Lower lobe of right lung (tissue), 2 donors: ENCODE data around the gene PTPRU. TPM values are rescaled to one million over a fixed set of nuclear protein-coding genes. Genes with fewer than 3 reads are reported as not detected.

ENCODE experiments used
- ATAC-seq, 2 donors: fragments of 200-7000 bp; cut with Tn5 transposase; one replicate each; pipeline ENCODE4 v1.9.1; 2020 to 2022; ENCODE audit warnings: mild to moderate bottlenecking in 2 of 2, moderate library complexity in 2 of 2
- DNase-seq: peaks from one replicate; pipeline ENCODE4 v3.0.0-alpha.2; 2020
- H3K27ac ChIP-seq: fragments of 200-600 bp; one replicate; pipeline ENCODE4 v1.8.0; 2022
- H3K27me3 ChIP-seq: fragments of 200-600 bp; one replicate; pipeline ENCODE4 v1.8.0; 2022; ENCODE audit warnings: low read depth
- H3K36me3 ChIP-seq: fragments of 200-600 bp; one replicate; pipeline ENCODE4 v1.8.0; 2022; ENCODE audit warnings: mild to moderate bottlenecking
- H3K4me1 ChIP-seq: fragments of 200-600 bp; one replicate; pipeline ENCODE4 v1.8.0; 2022
- H3K4me3 ChIP-seq: fragments of 200-600 bp; one replicate; pipeline ENCODE4 v1.8.0; 2022; ENCODE audit warnings: mild to moderate bottlenecking
- H3K9me3 ChIP-seq: fragments of 200-600 bp; one replicate; pipeline ENCODE4 v1.8.0; 2022
- CTCF ChIP-seq: fragments of 200-600 bp; IDR thresholded peaks from one replicate; pipeline ENCODE4 v1.8.0; 2022; ENCODE audit warnings: antibody characterized with exemption, mild to moderate bottlenecking
- intact Hi-C: fragments of 100-400 bp; cut with DNase I; formaldehyde crosslinking; loops from one replicate; pipeline ENCODE4 v1.11.0; 2022
- total RNA-seq: library from RNA; stranded (reverse); fragmentation: NEBNext Ultra II Directional; extraction: Animal tissue kit (Norgen Biotek cat#: 25700); gene quantifications from one replicate; pipeline ENCODE4 v1.2.1, GENCODE V29; 2021
- donor health status: DM: no; HTN: yes; CAD: no; lungs with severe emphysema.

PTPRU gene
- total RNA-seq, 1 donor from 2014 or later, result 35.1 TPM

GRCh38 chr1:29322147-29322694 lies 85.9 kb downstream of the PTPRU start:
- no peak for TF ChIP-seq CTCF
- no peaks in the 10 kb centered on the region for H3K4me1 ChIP-seq
- no peak overlapping the region for H3K4me3 ChIP-seq
- H3K27me3 ChIP-seq, result no peaks in the 10 kb centered on the region
- ATAC-seq (no peak), DNase-seq (no peak)
- no peaks in the 10 kb centered on the region for H3K9me3 ChIP-seq
- H3K27ac ChIP-seq, result no peak overlapping the region
- peaks cover 32% of the 10 kb centered on the region for H3K36me3 ChIP-seq
- intact Hi-C loops, result no loop called here

- H3K36me3 ChIP-seq, result peaks cover 26% of the 10 kb centered on the region
- H3K4me3 ChIP-seq, result no peak overlapping the region
- TF ChIP-seq CTCF, result no peak
- no peak for DNase-seq
- no peak overlapping the region for H3K27ac ChIP-seq
- no peak for ATAC-seq
- no peaks in the 10 kb centered on the region for H3K9me3 ChIP-seq
- intact Hi-C loops, result no loop called here
- H3K27me3 ChIP-seq, result no peaks in the 10 kb centered on the region
- no peaks in the 10 kb centered on the region for H3K4me1 ChIP-seq
Measured at GRCh38 chr1:29322861-29323585, 86.7 kb downstream of the PTPRU start.

DNA sequence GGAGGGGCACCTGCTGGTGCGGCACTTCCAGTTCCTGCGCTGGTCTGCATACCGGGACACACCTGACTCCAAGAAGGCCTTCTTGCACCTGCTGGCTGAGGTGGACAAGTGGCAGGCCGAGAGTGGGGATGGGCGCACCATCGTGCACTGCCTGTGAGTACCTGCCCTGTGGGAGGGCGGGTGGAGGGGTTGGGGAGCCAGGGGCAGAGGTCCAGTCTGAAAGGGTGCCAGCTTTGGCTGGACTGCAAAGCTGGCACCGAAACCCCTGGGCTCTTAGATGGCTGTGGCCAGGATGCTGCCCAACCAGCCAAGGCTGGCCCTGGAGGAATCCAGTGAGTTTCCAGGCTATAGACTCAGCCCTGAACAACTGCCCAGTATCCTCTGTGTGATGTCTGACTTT lies 87.3 kb downstream of the PTPRU start:
- H3K9me3 ChIP-seq, result no peaks in the 10 kb centered on the region
- no peaks in the 10 kb centered on the region for H3K4me1 ChIP-seq
- peaks cover 23% of the 10 kb centered on the region for H3K36me3 ChIP-seq
- no peaks in the 10 kb centered on the region for H3K27me3 ChIP-seq
- TF ChIP-seq CTCF, result no peak
- ATAC-seq, result no peak
- H3K27ac ChIP-seq, result no peak overlapping the region
- intact Hi-C loops, result no loop called here
- no peak for DNase-seq
- H3K4me3 ChIP-seq, result no peak overlapping the region

DNA sequence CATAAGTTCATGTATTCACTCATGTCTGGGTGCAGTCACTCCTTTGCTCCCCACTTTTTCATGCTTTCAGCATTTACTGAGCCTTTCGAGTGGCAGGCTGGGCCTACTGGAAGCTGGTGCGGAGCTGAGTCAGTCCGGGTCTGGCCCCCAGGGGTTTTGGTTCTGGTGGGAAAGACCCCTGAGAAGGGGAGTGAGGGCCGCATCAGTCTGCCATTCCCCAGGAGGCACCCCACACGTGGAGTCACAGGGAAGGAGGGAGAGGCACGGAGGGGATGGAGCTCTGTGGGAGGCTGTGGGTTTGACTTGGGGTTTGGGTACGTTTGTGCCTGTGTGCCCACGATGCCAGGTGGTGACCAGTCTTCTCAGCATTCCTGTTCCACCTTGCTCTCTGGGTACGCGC lies 87.9 kb downstream of the PTPRU start:
- Histone ChIP-seq H3K4me1 (no peaks in the 10 kb centered on the region), H3K27ac (no peak overlapping the region), H3K4me3 (no peak overlapping the region), H3K36me3 (peaks cover 23% of the 10 kb centered on the region), H3K9me3 (no peaks in the 10 kb centered on the region), H3K27me3 (no peaks in the 10 kb centered on the region)
- no peak for TF ChIP-seq CTCF
- DNase-seq, result no peak
- no peak for ATAC-seq
- intact Hi-C loops, result no loop called here

GRCh38 chr1:29324771-29325351 lies 88.5 kb downstream of the PTPRU start:
- DNase-seq (no peak), ATAC-seq (peak; percentile 34 to 61)
- Histone ChIP-seq H3K36me3 (peaks cover 23% of the 10 kb centered on the region), H3K27me3 (no peaks in the 10 kb centered on the region), H3K27ac (no peak overlapping the region), H3K4me1 (no peaks in the 10 kb centered on the region), H3K9me3 (no peaks in the 10 kb centered on the region), H3K4me3 (no peak overlapping the region)
- TF ChIP-seq CTCF, result no peak
- intact Hi-C loops, result no loop called here
